Psoas muscle (tissue), 8 donors: Measurements from ENCODE around the gene VAC14. TPM values are rescaled to one million over a fixed set of nuclear protein-coding genes. Genes with fewer than 3 reads are reported as not detected.
A peak's percentile ranks its signal among the peaks of the same experiment; 100 is the strongest.

ENCODE experiments used
- ATAC-seq, 4 donors: fragments of 200-7000 bp; cut with Tn5 transposase; one replicate each; pipeline ENCODE4 v1.9.1; 2020; ENCODE audit warnings: moderate library complexity in 3 of 4, mild to moderate bottlenecking in 2 of 4
- DNase-seq, 2 donors: peaks; one replicate each; pipeline ENCODE4 v3.0.0-alpha.2; 2020
- H3K27ac ChIP-seq: fragments of 200-600 bp; one replicate; pipeline ENCODE4 v1.8.0; 2022
- H3K27me3 ChIP-seq, 3 donors: fragments of 200-600 bp in 1 of 3; one replicate each; pipeline versions ENCODE4 v1.6.1 to v1.8.0; 2013 to 2022; ENCODE audit warnings: low read length in 2 of 3, mild to moderate bottlenecking in 2 of 3, moderate library complexity in 1 of 3; ENCODE audit not compliant: insufficient read depth in 3 of 3
- H3K36me3 ChIP-seq, 2 donors: fragments of 200-600 bp in 1 of 2; one replicate each; pipeline versions ENCODE4 v1.6.1 to v1.8.0; 2013 to 2022; ENCODE audit warnings: low read depth in 1 of 2, mild to moderate bottlenecking in 1 of 2, moderate library complexity in 1 of 2; ENCODE audit not compliant: insufficient read depth in 1 of 2
- H3K4me1 ChIP-seq: fragments of 200-600 bp; one replicate; pipeline ENCODE4 v1.8.0; 2022
- H3K4me3 ChIP-seq: fragments of 200-600 bp; one replicate; pipeline ENCODE4 v1.8.0; 2022; ENCODE audit warnings: mild to moderate bottlenecking
- H3K9me3 ChIP-seq: fragments of 200-600 bp; one replicate; pipeline ENCODE4 v1.8.0; 2022
- CTCF ChIP-seq: fragments of 200-600 bp; IDR thresholded peaks from one replicate; pipeline ENCODE4 v1.8.0; 2022; ENCODE audit warnings: antibody characterized with exemption
- WGBS, 3 donors: extraction: QIAGEN DNeasy Blood & Tissue Kit; methylation state at CpG; one replicate each; pipeline versions ENCODE4 v1.1.6 to v1.1.7; 2013; 5-methylcytosine and 5-hydroxymethylcytosine counted together
- intact Hi-C, 2 donors: fragments of 100-400 bp; cut with DNase I; formaldehyde crosslinking; loops; one replicate each; pipeline versions ENCODE4 v1.11.0 to v1.14.2; 2022
- polyA plus RNA-seq, 3 donors: library from polyadenylated mRNA; stranded (reverse); fragments of 200-250 nt; gene quantifications; one replicate each; pipeline ENCODE4 v1.2.3, GENCODE V29; 2013
- total RNA-seq, 4 donors: library from RNA; stranded (reverse); fragmentation: NEBNext Ultra II Directional in 2 of 4; extraction: Animal tissue kit (Norgen Biotek cat#: 25700) in 2 of 4; gene quantifications; one replicate each; pipeline versions ENCODE4 v1.2.1 to v1.2.4, GENCODE V29; 2021 to 2023
- donor health status: healthy with polysubstance abuse.
- donor health status: DM: no; HTN: no; CAD: no; lungs with moderate emphysema.
- donor health status: Bipolar disorder and iron deficiency.
- donor health status: healthy.
- donor health status: DM: yes; HTN: yes; CAD: no.
- donor health status: DM: no; HTN: no; CAD: no.
- donor health status: DM: no; HTN: no; CAD: no.
- donor health status: DM: yes; HTN: yes; CAD: no.

Gene VAC14
- total and polyA plus RNA-seq, 7 donors = 19.9 to 24.3 (median 23.0) TPM

- no peaks in the 10 kb centered on the region for H3K27me3 ChIP-seq
- intact Hi-C loops = no loop called here
- H3K4me1 ChIP-seq = peaks cover 23% of the 10 kb centered on the region
- 93 to 94% (median 94%) methylated on average over 8 of the region's 8 CpGs for WGBS, 3 donors
- no peak for ATAC-seq
- no peak overlapping the region for H3K4me3 ChIP-seq
- peaks cover 0 to 27% of the 10 kb centered on the region in 2 donors for H3K36me3 ChIP-seq
- TF ChIP-seq CTCF = no peak
- H3K27ac ChIP-seq = no peak overlapping the region
- DNase-seq = no peak
- H3K9me3 ChIP-seq = no peaks in the 10 kb centered on the region
Observed at GRCh38 chr16:70765491-70765890, 35.5 kb downstream of the VAC14 start.

- intact Hi-C loops = no loop called here
- no peaks in the 10 kb centered on the region for H3K27me3 ChIP-seq
- H3K36me3 ChIP-seq = peaks cover 0 to 35% of the 10 kb centered on the region in 2 donors
Observed at GRCh38 chr16:70764632-70765031, 36.3 kb downstream of the VAC14 start.

GRCh38 chr16:70760221-70760620 is 40.7 kb downstream of the VAC14 start:
- peaks cover 0 to 58% of the 10 kb centered on the region in 2 donors for H3K36me3 ChIP-seq
- no peak for TF ChIP-seq CTCF
- no peak overlapping the region for H3K27ac ChIP-seq
- 74 to 83% (median 75%) methylated on average over 3 of the region's 3 CpGs for WGBS, 3 donors
- intact Hi-C loops = no loop called here
- ATAC-seq (no peak), DNase-seq (no peak)
- H3K27me3 ChIP-seq = no peaks in the 10 kb centered on the region
- H3K9me3 ChIP-seq = no peaks in the 10 kb centered on the region
- no peaks in the 10 kb centered on the region for H3K4me1 ChIP-seq
- no peak overlapping the region for H3K4me3 ChIP-seq

More at GRCh38 chr16:70764632-70765031, 36.3 kb downstream of the VAC14 start:
- H3K9me3 ChIP-seq = no peaks in the 10 kb centered on the region
- DNase-seq (no peak), ATAC-seq (no peak)
- WGBS, 3 donors = 91 to 94% (median 94%) methylated on average over 10 of the region's 10 CpGs
- H3K4me3 ChIP-seq = no peak overlapping the region
- H3K4me1 ChIP-seq = peaks cover 17% of the 10 kb centered on the region
- H3K27ac ChIP-seq = no peak overlapping the region
- no peak for TF ChIP-seq CTCF

GRCh38 chr16:70759666-70760065 is 41.3 kb downstream of the VAC14 start:
- intact Hi-C loops = no loop called here
- ATAC-seq (no peak), DNase-seq (no peak)
- Histone ChIP-seq H3K4me1 (no peaks in the 10 kb centered on the region), H3K27ac (no peak overlapping the region), H3K9me3 (no peaks in the 10 kb centered on the region), H3K27me3 (no peaks in the 10 kb centered on the region), H3K36me3 (peaks cover 0 to 56% of the 10 kb centered on the region in 2 donors), H3K4me3 (no peak overlapping the region)
- no peak for TF ChIP-seq CTCF
- 93 to 96% (median 94%) methylated on average over 9 of the region's 9 CpGs for WGBS, 3 donors

GRCh38 chr16:70758786-70759185 is 42.2 kb downstream of the VAC14 start:
- no peaks in the 10 kb centered on the region for H3K27me3 ChIP-seq
- WGBS, 3 donors = 82 to 89% (median 86%) methylated on average over 10 of the region's 10 CpGs
- H3K36me3 ChIP-seq = peaks cover 0 to 56% of the 10 kb centered on the region in 2 donors
- no peak for ATAC-seq
- peak in 1 of 2 donors; percentile 28 for DNase-seq
- H3K4me3 ChIP-seq = no peak overlapping the region
- peaks cover 3% of the 10 kb centered on the region for H3K4me1 ChIP-seq
- H3K9me3 ChIP-seq = no peaks in the 10 kb centered on the region
- H3K27ac ChIP-seq = no peak overlapping the region
- intact Hi-C loops = no loop called here
- no peak for TF ChIP-seq CTCF
